Stomach (tissue), 4 donors: ENCODE results near the gene PTGER3.

Experiments used
- POLR2A ChIP-seq, 4 donors: fragments of 450-650 bp; IDR thresholded peaks; one replicate each; pipeline ENCODE4 v1.6.1; 2016; ENCODE audit warnings: antibody characterized with exemption in 4 of 4, control low read depth in 2 of 4, mild to moderate bottlenecking in 1 of 4, moderate library complexity in 1 of 4
- POLR2AphosphoS5 ChIP-seq, 3 donors: sonication (generic); formaldehyde crosslinking; IDR thresholded peaks; one replicate each; pipeline ENCODE4 v1.6.1; 2016; ENCODE audit warnings: antibody characterized with exemption in 3 of 3

- no peak for TF ChIP-seq POLR2A (IDR thresholded peaks at IDR 0.05)
- no peak for TF ChIP-seq POLR2AphosphoS5 (IDR thresholded peaks at IDR 0.05)
These were observed 53.8 kb downstream of the PTGER3 start for GRCh38 chr1:70993798-70994197.
